Measurements from ENCODE around the gene ALPG. TPM values are rescaled to one million over a fixed set of nuclear protein-coding genes. Genes with fewer than 3 reads are reported as not detected.
"Not testable (repeated sequence)": the region's sequence is repeated elsewhere in the genome, so short reads cannot be mapped to it uniquely, and the experiment has no call there.

Gene ALPG
- total and polyA plus RNA-seq, 2 of the 4 experiments (the other 2 are of a cell fraction): not detected

DNA sequence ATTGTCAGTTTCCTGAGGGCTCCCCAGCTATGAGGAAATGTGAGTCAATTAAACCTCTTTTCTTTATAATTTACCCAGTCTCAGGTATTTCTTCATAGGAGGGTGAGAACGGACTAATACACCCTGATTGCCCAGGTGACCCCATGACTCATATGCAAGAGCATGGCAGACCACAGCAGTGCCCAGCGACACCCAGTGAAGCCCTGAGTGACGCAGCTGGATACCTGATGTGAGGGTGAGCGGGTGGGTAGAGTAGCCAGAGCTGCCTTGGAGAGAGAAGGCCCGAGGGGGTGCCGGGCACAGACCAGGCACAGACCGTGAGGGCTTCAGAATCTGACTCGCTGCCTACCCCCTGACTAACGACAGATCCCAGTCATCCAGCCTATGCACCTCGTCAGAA, 15.4 kb downstream of the ALPG start:
- Histone ChIP-seq H3K9me3 (ENCODE audit: control insufficient read depth, insufficient read depth, low read length) (peaks cover 5% of the 10 kb centered on the region; the same call in 1 of the 2 replicates), H2BK20ac (ENCODE audit: low read depth, low read length) (no peak overlapping the region), H3K4me2 (ENCODE audit: low read depth, low read length) (no peak overlapping the region), H3K4me3 (ENCODE audit: insufficient read depth, low read depth, low read length) (no peak overlapping the region), H3K36me3 (ENCODE audit: control insufficient read depth, insufficient read depth, low read length) (no peaks in the 10 kb centered on the region), H4K5ac (ENCODE audit: low read depth, low read length) (no peak overlapping the region), H4K8ac (ENCODE audit: low read depth in 2 of 2, low read length in 2 of 2) (no peak overlapping the region), H3K23ac (ENCODE audit: low read depth, low read length) (no peak overlapping the region), H3K18ac (ENCODE audit: low read depth, low read length) (no peak overlapping the region), H2BK5ac (ENCODE audit: low read depth, low read length, poor library complexity, severe bottlenecking) (no peak overlapping the region), H3K4ac (ENCODE audit: low read depth, low read length) (no peak overlapping the region), H3K79me1 (ENCODE audit: low read depth in 1 of 2, low read length in 2 of 2) (no peaks in the 10 kb centered on the region), H3K4me1 (ENCODE audit: control insufficient read depth, insufficient read depth, low read length) (no peaks in the 10 kb centered on the region), H4K20me1 (ENCODE audit: insufficient read depth, low read length) (no peaks in the 10 kb centered on the region; the same call in 1 of the 2 replicates), H3K14ac (replicated peaks; ENCODE audit: low read depth, low read length) (no peak overlapping the region), H3K27me3 (ENCODE audit: control insufficient read depth, insufficient read depth, low read length) (peaks cover 70% of the 10 kb centered on the region), H2AK9ac (replicated peaks; ENCODE audit: low read depth, low read length, poor library complexity) (no peak overlapping the region), H2BK15ac (ENCODE audit: low read depth, low read length) (no peak overlapping the region), H2AK5ac (ENCODE audit: low read depth, low read length) (no peak overlapping the region), H4K91ac (ENCODE audit: insufficient read depth, low read depth, low read length) (no peak overlapping the region), H3K9me1 (ENCODE audit: insufficient read depth, low read length) (no peaks in the 10 kb centered on the region), H3K56ac (ENCODE audit: extremely low read depth, insufficient read depth, low read length) (no peak overlapping the region), H3K27ac (ENCODE audit: insufficient read depth, low read length) (no peak overlapping the region), H3K9ac (ENCODE audit: low read depth, low read length) (no peak overlapping the region), H2BK120ac (ENCODE audit: low read depth, low read length) (no peak overlapping the region), H2AFZ (replicated peaks; ENCODE audit: low read length, poor library complexity) (no peak overlapping the region)
- CTCF ChIA-PET: no interaction called here
- DNase-seq (no peak), ATAC-seq (ENCODE audit: low read depth) (no peak)
- POLR2A ChIA-PET (ENCODE audit: unreplicated experiment): no interaction called here
- TF ChIP-seq MXI1 (IDR thresholded peaks at IDR 0.05; ENCODE audit: borderline replicate concordance, low read depth, low read length) (no peak), MAZ (IDR thresholded peaks at IDR 0.05; ENCODE audit: borderline replicate concordance, low read depth, low read length) (no peak), BHLHE40 (IDR thresholded peaks at IDR 0.05; ENCODE audit: low read depth, low read length) (no peak)
- TF ChIP-seq, protein P1, sequence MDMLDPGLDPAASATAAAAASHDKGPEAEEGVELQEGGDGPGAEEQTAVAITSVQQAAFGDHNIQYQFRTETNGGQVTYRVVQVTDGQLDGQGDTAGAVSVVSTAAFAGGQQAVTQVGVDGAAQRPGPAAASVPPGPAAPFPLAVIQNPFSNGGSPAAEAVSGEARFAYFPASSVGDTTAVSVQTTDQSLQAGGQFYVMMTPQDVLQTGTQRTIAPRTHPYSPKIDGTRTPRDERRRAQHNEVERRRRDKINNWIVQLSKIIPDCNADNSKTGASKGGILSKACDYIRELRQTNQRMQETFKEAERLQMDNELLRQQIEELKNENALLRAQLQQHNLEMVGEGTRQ (IDR thresholded peaks at IDR 0.05; ENCODE audit: low read depth, low read length): no peak
- in situ Hi-C loops (cut with MboI; ENCODE audit: low sequenced_read_pairs) (no loop called here), intact Hi-C loops (cut with micrococcal nuclease) (no loop called here), dilution Hi-C loops (cut with HindIII; ENCODE audit: low sequenced_read_pairs, unreplicated experiment) (no loop called here)
- WGBS, 2 experiments (ENCODE audit: extremely low coverage in 2 of 2, insufficient read length in 1 of 2): 94% methylated on average over 3 of the region's 10 CpGs; no CpG with 5 or more reads in 1 of the 2 experiments
- BruUV-seq (replicated peaks): no TSS peak

DNA sequence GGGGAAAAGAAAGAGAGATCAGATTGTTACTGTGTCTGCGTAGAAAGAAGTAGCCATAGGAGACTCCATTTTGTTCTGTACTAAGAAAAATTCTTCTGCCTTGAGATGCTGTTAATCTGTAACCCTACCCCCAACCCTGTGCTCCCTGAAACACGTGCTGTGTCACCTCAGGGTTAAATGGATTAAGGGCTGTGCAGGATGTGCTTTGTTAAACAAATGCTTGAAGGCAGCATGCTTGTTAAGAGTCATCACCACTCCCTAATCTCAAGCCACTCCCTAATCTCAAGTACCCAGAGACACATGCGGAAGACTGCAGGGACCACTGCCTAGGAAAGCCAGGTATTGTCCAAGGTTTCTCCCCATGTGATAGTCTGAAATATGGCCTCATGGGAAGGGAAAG, 16.4 kb downstream of the ALPG start:
- DNase-seq; H3K9me3 ChIP-seq (ENCODE audit: control insufficient read depth, insufficient read depth, low read length); H3K9me1 ChIP-seq (ENCODE audit: insufficient read depth, low read length); ATAC-seq (ENCODE audit: low read depth); H2BK5ac ChIP-seq (ENCODE audit: low read depth, low read length, poor library complexity, severe bottlenecking); H4K20me1 ChIP-seq (ENCODE audit: insufficient read depth, low read length); H3K4me2 ChIP-seq (ENCODE audit: low read depth, low read length); H3K4me1 ChIP-seq (ENCODE audit: control insufficient read depth, insufficient read depth, low read length); H3K4ac ChIP-seq (ENCODE audit: low read depth, low read length); H4K5ac ChIP-seq (ENCODE audit: low read depth, low read length); H3K27ac ChIP-seq (ENCODE audit: insufficient read depth, low read length); H2AK9ac ChIP-seq (replicated peaks; ENCODE audit: low read depth, low read length, poor library complexity); H2BK120ac ChIP-seq (ENCODE audit: low read depth, low read length); H2BK15ac ChIP-seq (ENCODE audit: low read depth, low read length); BruUV-seq (replicated peaks); H2BK20ac ChIP-seq (ENCODE audit: low read depth, low read length); H3K14ac ChIP-seq (replicated peaks; ENCODE audit: low read depth, low read length); H3K36me3 ChIP-seq (ENCODE audit: control insufficient read depth, insufficient read depth, low read length); CTCF ChIA-PET; H3K56ac ChIP-seq (ENCODE audit: extremely low read depth, insufficient read depth, low read length); intact Hi-C loops (cut with micrococcal nuclease); H3K18ac ChIP-seq (ENCODE audit: low read depth, low read length); POLR2A ChIA-PET (ENCODE audit: unreplicated experiment); H4K91ac ChIP-seq (ENCODE audit: insufficient read depth, low read depth, low read length); H2AFZ ChIP-seq (replicated peaks; ENCODE audit: low read length, poor library complexity); H3K9ac ChIP-seq (ENCODE audit: low read depth, low read length); H2AK5ac ChIP-seq (ENCODE audit: low read depth, low read length); dilution Hi-C loops (cut with HindIII; ENCODE audit: low sequenced_read_pairs, unreplicated experiment); H3K79me1 ChIP-seq (ENCODE audit: low read depth in 1 of 2, low read length in 2 of 2); in situ Hi-C loops (cut with MboI; ENCODE audit: low sequenced_read_pairs); H3K4me3 ChIP-seq (ENCODE audit: insufficient read depth, low read depth, low read length); H4K8ac ChIP-seq (ENCODE audit: low read depth in 2 of 2, low read length in 2 of 2); H3K23ac ChIP-seq (ENCODE audit: low read depth, low read length): not testable (repeated sequence)
- WGBS, 2 experiments (ENCODE audit: extremely low coverage in 2 of 2, insufficient read length in 1 of 2): no CpG with 5 or more reads among the region's 3 CpGs
- H3K27me3 ChIP-seq (ENCODE audit: control insufficient read depth, insufficient read depth, low read length): peaks cover 63% of the 10 kb centered on the region
